ENCODE data around the gene TMEM131.

GRCh38 chr2:97913846-97914245 is 81.9 kb downstream of the TMEM131 start:
- TF ChIP-seq CTCF (IDR thresholded peaks at IDR 0.05) (no peak), EZH2 (IDR thresholded peaks at IDR 0.05) (no peak), EZH2phosphoT487 (IDR thresholded peaks at IDR 0.05) (no peak)
